GM19438 (cell line): ENCODE results near the gene CPT2.

ENCODE experiments used
- ATAC-seq: cut with Tn5 transposase; IDR thresholded peaks from one replicate; pipeline ENCODE4 v1.9.1; 2021; ENCODE audit warnings: low read depth; ENCODE audit not compliant: unreplicated experiment

CPT2 gene

GRCh38 chr1:53259932-53260331 is 63.3 kb downstream of the CPT2 start:
- peak; percentile 81 for ATAC-seq

DNA sequence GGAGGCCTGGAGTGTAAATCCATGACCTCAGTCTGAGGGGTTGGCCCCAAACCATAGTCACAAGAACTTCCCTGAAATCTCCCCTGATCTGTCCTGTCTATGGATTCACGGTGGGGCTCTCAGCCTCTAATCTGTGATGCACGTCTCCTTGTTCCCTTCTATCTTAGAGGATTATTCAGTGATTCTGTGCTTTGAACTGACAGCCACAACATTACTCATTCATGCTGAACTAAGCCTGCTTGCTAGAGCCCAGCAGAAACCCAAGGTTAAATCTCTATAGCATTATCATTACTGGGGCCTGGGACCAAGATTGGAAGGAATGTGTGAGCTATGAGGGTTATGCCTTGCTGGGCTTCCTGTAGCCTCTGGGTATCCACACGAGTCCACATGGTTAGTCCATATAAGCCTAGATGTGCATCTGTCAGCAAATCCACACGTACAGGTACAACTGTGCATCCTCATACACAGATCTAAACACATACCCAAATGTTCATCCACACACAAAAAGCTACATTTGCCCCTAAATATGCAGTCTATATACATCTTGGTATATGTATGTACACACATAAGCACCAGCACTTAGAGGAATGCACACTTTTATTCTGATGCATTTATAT is 64.1 kb downstream of the CPT2 start:
- no peak for ATAC-seq

- ATAC-seq: no peak
These were observed 65.4 kb downstream of the CPT2 start for GRCh38 chr1:53262000-53262399.
